H1 (cell line): ENCODE results near the gene TMEM178B. TPM values are rescaled to one million over a fixed set of nuclear protein-coding genes. Genes with fewer than 3 reads are reported as not detected.

ENCODE experiments used
- CTCF ChIA-PET: fragments of 300-600 bp; sonication (Branson Sonifier 250); formaldehyde crosslinking; loops from one replicate; lab custom pipeline; 2021; ENCODE audit not compliant: partially characterized antibody; lab: Charles Lee
- POLR2A ChIA-PET: fragments of 300-600 bp; sonication (Branson Sonifier 250); formaldehyde crosslinking; loops from one replicate; lab custom pipeline; 2021; ENCODE audit warnings: inconsistent platforms; ENCODE audit not compliant: partially characterized antibody; lab: Charles Lee
- DNase-seq, 2 experiments: peaks; one replicate each; pipeline versions ENCODE4 v3.0.0 to v3.0.0-alpha.2; 2010 to 2022; ENCODE audit warnings: low spot score in 2 of 2, low read depth in 1 of 2, mixed read lengths in 1 of 2
- FAIRE-seq: peaks from 2 replicates; lab custom pipeline; 2011; peaks lifted over from hg19 to GRCh38; lab: Jason Lieb, UNC
- H2AFZ ChIP-seq: 2 replicates; pipeline ENCODE4 v1.8.1; 2012; ENCODE audit warnings: low read length, inconsistent platforms
- H2AK5ac ChIP-seq: 2 replicates; pipeline ENCODE4 v1.6.1; 2013; ENCODE audit warnings: low read depth, low read length
- H2BK120ac ChIP-seq: replicated peaks from 2 replicates; pipeline ENCODE3; 2013; ENCODE audit warnings: low read depth, low read length, inconsistent platforms
- H2BK12ac ChIP-seq: 2 replicates; pipeline ENCODE4 v1.6.1; 2013; ENCODE audit warnings: low read depth, low read length
- H2BK15ac ChIP-seq: 2 replicates; pipeline ENCODE4 v1.6.1; 2013; ENCODE audit warnings: low read length
- H2BK20ac ChIP-seq: 2 replicates; pipeline ENCODE4 v1.6.1; 2013; ENCODE audit warnings: low read length
- H2BK5ac ChIP-seq: 2 replicates; pipeline ENCODE4 v1.6.1; 2013; ENCODE audit warnings: low read depth, low read length
- H3K14ac ChIP-seq: 2 replicates; pipeline ENCODE4 v1.6.1; 2013; ENCODE audit warnings: inconsistent platforms; ENCODE audit not compliant: insufficient read length
- H3K18ac ChIP-seq: 2 replicates; pipeline ENCODE4 v1.6.1; 2013; ENCODE audit warnings: low read length; ENCODE audit errors: extremely low read depth
- H3K23ac ChIP-seq: 2 replicates; pipeline ENCODE4 v1.6.1; 2013; ENCODE audit warnings: inconsistent platforms; ENCODE audit not compliant: insufficient read length
- H3K23me2 ChIP-seq: 2 replicates; pipeline ENCODE4 v1.6.1; 2013; ENCODE audit warnings: low read depth, low read length
- H3K27ac ChIP-seq: 2 replicates; pipeline ENCODE4 v1.6.1; 2011; ENCODE audit warnings: low read depth, low read length, inconsistent platforms
- H3K27me3 ChIP-seq, 4 experiments: replicated peaks in 1 of 4; 1 replicate in 1 of 4; 2 replicates in 3 of 4; pipeline versions ENCODE4 v1.6.1 to v1.8.1; 2011 to 2013; ENCODE audit warnings: low read length in 3 of 4, mild to moderate bottlenecking in 3 of 4, inconsistent platforms in 2 of 4, mixed read lengths in 2 of 4, moderate library complexity in 1 of 4; ENCODE audit not compliant: control insufficient read depth in 3 of 4, insufficient read depth in 3 of 4; ENCODE audit errors: extremely low read depth in 1 of 4
- H3K36me3 ChIP-seq, 4 experiments: 2 replicates each; pipeline versions ENCODE4 v1.6.1 to v1.8.1; 2011 to 2013; ENCODE audit warnings: mild to moderate bottlenecking in 4 of 4, low read length in 3 of 4, moderate library complexity in 2 of 4, control low read depth in 1 of 4, inconsistent platforms in 1 of 4; ENCODE audit not compliant: insufficient read depth in 4 of 4, control insufficient read depth in 2 of 4
- H3K4ac ChIP-seq: replicated peaks from 2 replicates; pipeline ENCODE3; 2013; ENCODE audit warnings: low read length, low read depth, mixed read lengths, inconsistent platforms; ENCODE audit not compliant: insufficient read length
- H3K4me1 ChIP-seq, 4 experiments: replicated peaks in 1 of 4; 1 replicate in 1 of 4; 2 replicates in 3 of 4; pipeline versions ENCODE4 v1.6.1 to v1.8.1; 2011 to 2013; ENCODE audit warnings: low read length in 3 of 4, inconsistent platforms in 2 of 4, mixed read lengths in 1 of 4; ENCODE audit not compliant: insufficient read depth in 4 of 4, control insufficient read depth in 3 of 4
- H3K4me2 ChIP-seq, 2 experiments: 2 replicates each; pipeline versions ENCODE4 v1.6.1 to v1.8.1; 2011 to 2013; ENCODE audit warnings: low read depth in 2 of 2, low read length in 2 of 2, control low read depth in 1 of 2, inconsistent platforms in 1 of 2, mild to moderate bottlenecking in 1 of 2; ENCODE audit not compliant: insufficient read depth in 1 of 2
- H3K4me3 ChIP-seq, 4 experiments: fragments of 200-600, 300-600 bp in 1 of 4; sonication (generic), shearing (Covaris generic), sonication (Bioruptor Twin) in 1 of 4; 2 replicates each; pipeline versions ENCODE4 v1.5.1 to v1.8.1; 2011 to 2016; ENCODE audit warnings: low read length in 4 of 4, low read depth in 3 of 4, control low read depth in 2 of 4, inconsistent platforms in 2 of 4, mild to moderate bottlenecking in 2 of 4, mixed read lengths in 1 of 4, moderate library complexity in 1 of 4; ENCODE audit not compliant: insufficient read depth in 2 of 4; ENCODE audit errors: extremely low read depth in 1 of 4
- H3K56ac ChIP-seq: replicated peaks from 2 replicates; pipeline ENCODE3; 2013; ENCODE audit warnings: low read depth, mild to moderate bottlenecking, mixed read lengths, low read length, inconsistent platforms; ENCODE audit not compliant: insufficient read length
- H3K79me1 ChIP-seq: 2 replicates; pipeline ENCODE4 v1.6.1; 2013; ENCODE audit warnings: low read depth, low read length, control low read depth
- H3K79me2 ChIP-seq, 2 experiments: 2 replicates each; pipeline versions ENCODE4 v1.6.1 to v1.8.1; 2012 to 2013; ENCODE audit warnings: low read length in 2 of 2, mild to moderate bottlenecking in 2 of 2, inconsistent platforms in 1 of 2; ENCODE audit not compliant: insufficient read depth in 2 of 2, control insufficient read depth in 1 of 2
- H3K9ac ChIP-seq, 4 experiments: replicated peaks in 1 of 4; 1 replicate in 1 of 4; 2 replicates in 3 of 4; pipeline versions ENCODE4 v1.6.1 to v1.8.1; 2011 to 2013; ENCODE audit warnings: low read depth in 3 of 4, low read length in 3 of 4, control low read depth in 2 of 4, mild to moderate bottlenecking in 2 of 4, moderate library complexity in 2 of 4, inconsistent platforms in 1 of 4; ENCODE audit errors: extremely low read depth in 1 of 4
- H3K9me3 ChIP-seq, 2 experiments: 2 replicates each; pipeline versions ENCODE4 v1.6.1 to v1.8.1; 2012 to 2013; ENCODE audit warnings: mild to moderate bottlenecking in 2 of 2, moderate library complexity in 2 of 2, control low read depth in 1 of 2, inconsistent platforms in 1 of 2, low read depth in 1 of 2, low read length in 1 of 2, mixed read lengths in 1 of 2; ENCODE audit not compliant: insufficient read depth in 2 of 2
- H4K20me1 ChIP-seq, 2 experiments: replicated peaks in 1 of 2; 2 replicates each; pipeline versions ENCODE3 to v1.8.1; 2011 to 2013; ENCODE audit warnings: inconsistent platforms in 2 of 2, low read length in 2 of 2, mild to moderate bottlenecking in 1 of 2; ENCODE audit not compliant: insufficient read depth in 2 of 2, control insufficient read depth in 1 of 2
- H4K5ac ChIP-seq: 2 replicates; pipeline ENCODE4 v1.6.1; 2013; ENCODE audit warnings: low read length, low read depth, mixed read lengths, inconsistent platforms; ENCODE audit not compliant: insufficient read length
- H4K8ac ChIP-seq: 2 replicates; pipeline ENCODE4 v1.8.0; 2013; ENCODE audit warnings: mild to moderate bottlenecking, moderate library complexity, low read length, inconsistent platforms; ENCODE audit not compliant: insufficient read depth; ENCODE audit errors: extremely low read depth
- H4K91ac ChIP-seq: replicated peaks from 2 replicates; pipeline ENCODE3; 2013; ENCODE audit warnings: low read length, mixed read lengths, inconsistent platforms; ENCODE audit not compliant: insufficient read length
- JUN ChIP-seq: IDR thresholded peaks from 2 replicates; pipeline ENCODE4 v1.6.1; 2011; ENCODE audit warnings: low read depth, mild to moderate bottlenecking, improper control_type of control experiment, low read length
- KDM1A ChIP-seq: fragments of 200-600, 300-600 bp; sonication (generic); IDR thresholded peaks from 2 replicates; pipeline ENCODE4 v1.7.1; 2016; ENCODE audit warnings: mild to moderate bottlenecking, low read length, borderline replicate concordance
- RBBP5 ChIP-seq: IDR thresholded peaks from 2 replicates; pipeline ENCODE4 v1.7.1; 2012; ENCODE audit warnings: low read depth, mild to moderate bottlenecking, inconsistent platforms, low read length, moderate library complexity, borderline replicate concordance
- SIN3A ChIP-seq, 2 experiments: IDR thresholded peaks in 1 of 2; conservative IDR thresholded peaks in 1 of 2; 2 replicates each; pipeline ENCODE4 v1.6.1; 2011 to 2012; ENCODE audit warnings: low read length in 2 of 2, improper control_type of control experiment in 1 of 2, low read depth in 1 of 2, mild to moderate bottlenecking in 1 of 2
- WGBS, 2 experiments: shearing (Covaris generic) in 1 of 2; methylation state at CpG; one replicate each; pipeline versions ENCODE4 v1.1.6 to v1.1.7; 2013 to 2015; ENCODE audit warnings: low lambda C conversion rate in 2 of 2, mixed read lengths in 2 of 2, inconsistent platforms in 1 of 2, low coverage in 1 of 2, missing lambda C conversion rate in 1 of 2; ENCODE audit not compliant: insufficient replicate concordance in 2 of 2, insufficient coverage in 1 of 2, insufficient read length in 1 of 2; ENCODE audit errors: extremely low coverage in 1 of 2, missing lambda C conversion rate in 1 of 2; 5-methylcytosine and 5-hydroxymethylcytosine counted together
- polyA plus RNA-seq, 7 experiments: library from polyadenylated mRNA; depleted of rRNA in 3 of 7; stranded (reverse) in 5 of 7; unstranded in 2 of 7; fragments of >200 nt in 5 of 7; fragments of 200-250 nt in 2 of 7; gene quantifications; 1 replicate in 5 of 7; 2 replicates in 1 of 7; 4 replicates in 1 of 7; pipeline versions ENCODE4 v1.2.1 to v1.2.3, GENCODE V29; 2011 to 2013; ENCODE audit warnings: missing spikeins in 2 of 7, mixed read lengths in 2 of 7
- total RNA-seq: library from RNA; stranded (reverse); fragmentation: NEBNext Ultra II Directional; extraction: Animal tissue kit (Norgen Biotek cat#: 25700); gene quantifications from 2 replicates; pipeline ENCODE4 v1.2.1, GENCODE V29; 2021
- TF ChIP-seq, protein P1 (sequence below): IDR thresholded peaks from 2 replicates; pipeline ENCODE4 v1.6.1; 2011; ENCODE audit warnings: low read length, improper control_type of control experiment

The TMEM178B gene
- total and polyA plus RNA-seq, 2 of the 8 experiments (the other 6 are each of a cell fraction or from before 2014, with no cell fraction given): 5.3 to 18.1 TPM

DNA sequence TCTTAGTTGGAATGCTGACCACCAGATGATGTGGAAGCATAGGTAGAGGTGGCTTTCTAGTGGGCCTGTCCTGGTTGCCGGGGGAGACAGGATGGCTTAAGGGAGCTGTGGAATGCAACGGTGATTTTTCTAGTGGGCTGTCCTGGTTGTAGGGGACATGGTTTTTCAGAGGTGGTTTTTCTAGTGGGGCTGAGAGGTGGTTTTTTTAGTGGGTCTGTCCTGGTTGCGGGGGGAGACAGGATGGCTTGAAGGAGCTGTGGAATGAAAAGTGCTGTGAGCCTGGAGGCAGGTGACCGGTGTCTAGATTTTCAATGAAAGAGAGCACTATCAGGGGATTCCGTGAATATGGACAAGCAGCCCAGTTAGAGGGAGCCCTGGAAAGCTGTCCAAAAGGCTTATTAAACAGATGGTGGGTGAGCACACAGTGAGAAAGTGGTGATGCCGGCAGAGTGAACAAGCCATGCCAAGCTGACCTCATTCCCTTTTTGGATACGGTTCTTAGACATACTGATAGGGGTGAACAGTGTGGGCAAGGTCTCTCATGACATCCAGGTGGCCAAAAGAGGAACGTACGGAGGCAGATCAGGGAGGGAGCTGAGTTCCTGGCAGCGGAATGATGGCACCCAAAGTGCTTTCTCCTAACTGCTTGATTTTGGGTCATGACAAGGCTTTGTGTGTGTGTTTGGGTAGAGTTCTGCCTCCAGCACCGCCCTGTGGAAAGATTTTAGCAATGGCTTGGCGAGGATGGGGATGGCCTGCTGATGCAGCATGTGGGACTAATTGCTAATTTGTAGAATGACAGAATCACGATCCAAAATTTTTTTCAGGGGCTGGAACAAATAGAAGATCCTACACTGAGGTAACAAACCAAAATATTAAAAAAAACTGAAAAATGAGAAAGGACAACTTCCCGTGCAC, 126.6 kb downstream of the TMEM178B start:
- Histone ChIP-seq H3K36me3 (no peaks in the 10 kb centered on the region), H2BK15ac (no peak overlapping the region), H3K23ac (no peak overlapping the region), H3K14ac (no peak overlapping the region), H2AK5ac (peak overlapping the region; percentile 75; the same call in 1 of the 2 replicates), H2BK120ac (no peak overlapping the region), H2BK12ac (0 out of 2 replicates have a peak overlapping the region, but pooled peaks have one; percentile 27), H3K4me2 (no peak overlapping the region), H4K5ac (no peak overlapping the region), H3K23me2 (no peaks in the 10 kb centered on the region), H4K8ac (0 out of 2 replicates have a peak overlapping the region, but pooled peaks have one; percentile 19), H3K27me3 (no peaks in the 10 kb centered on the region), H4K91ac (no peak overlapping the region), H2BK5ac (no peak overlapping the region), H2AFZ (no peak overlapping the region), H3K4me1 (peaks cover 0 to 8% (median 1%) of the 10 kb centered on the region in 4 experiments; a peak in 4 of 7 replicates), H3K9me3 (no peaks in the 10 kb centered on the region), H3K9ac (no peak overlapping the region), H3K4me3 (no peak overlapping the region), H4K20me1 (no peaks in the 10 kb centered on the region), H3K56ac (no peak overlapping the region), H3K4ac (no peak overlapping the region), H3K79me2 (no peaks in the 10 kb centered on the region), H3K18ac (no peak overlapping the region), H2BK20ac (no peak overlapping the region), H3K27ac (no peak overlapping the region), H3K79me1 (no peaks in the 10 kb centered on the region; the same call in 1 of the 2 replicates)
- no peak for TF ChIP-seq SIN3A (conservative IDR thresholded peaks at IDR 0.05 in 1 of 2, IDR thresholded peaks at IDR 0.05 in 1 of 2; ENCODE audit: low read depth in 1 of 2, low read length in 2 of 2)
- TF ChIP-seq RBBP5: no peak
- TF ChIP-seq, protein P1, sequence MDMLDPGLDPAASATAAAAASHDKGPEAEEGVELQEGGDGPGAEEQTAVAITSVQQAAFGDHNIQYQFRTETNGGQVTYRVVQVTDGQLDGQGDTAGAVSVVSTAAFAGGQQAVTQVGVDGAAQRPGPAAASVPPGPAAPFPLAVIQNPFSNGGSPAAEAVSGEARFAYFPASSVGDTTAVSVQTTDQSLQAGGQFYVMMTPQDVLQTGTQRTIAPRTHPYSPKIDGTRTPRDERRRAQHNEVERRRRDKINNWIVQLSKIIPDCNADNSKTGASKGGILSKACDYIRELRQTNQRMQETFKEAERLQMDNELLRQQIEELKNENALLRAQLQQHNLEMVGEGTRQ: no peak
- no peak for TF ChIP-seq KDM1A
- TF ChIP-seq JUN: no peak
- ChIA-PET POLR2A (interaction anchor here (0.6 to 1.1 kb wide), 3 partner anchors 8 to 120 kb away, joined by 3 read pairs; no protein-coding TSS in a partner anchor), CTCF (interaction anchor here (1.0 to 2.5 kb wide), 6 partner anchors 13 to 186 kb away, joined by 3 to 8 read pairs (median 5); partner anchors contain the start of gene MRPS33)
- 90% methylated on average over 14 of the region's 14 CpGs; no CpG with 5 or more reads in 1 of the 2 experiments for WGBS, 2 experiments
- FAIRE-seq (no peak), DNase-seq (no peak)
